Ascending aorta (tissue), 2 donors: ENCODE measurements around the gene PURA. TPM values are rescaled to one million over a fixed set of nuclear protein-coding genes. Genes with fewer than 3 reads are reported as not detected.

Experiments used
- DNase-seq, 2 donors: peaks; one replicate each; pipeline ENCODE4 v3.0.0-alpha.2; 2019; ENCODE audit warnings: low spot score in 2 of 2
- H3K27ac ChIP-seq, 2 donors: fragments of 200-600 bp; sonication (generic); one replicate each; pipeline ENCODE4 v1.5.1; 2016 to 2017; ENCODE audit warnings: mild to moderate bottlenecking in 1 of 2
- H3K27me3 ChIP-seq: fragments of 200-600 bp; sonication (generic); one replicate; pipeline ENCODE4 v1.5.1; 2017
- H3K36me3 ChIP-seq, 2 donors: fragments of 200-600 bp; sonication (generic); one replicate each; pipeline ENCODE4 v1.5.1; 2016
- H3K4me1 ChIP-seq, 2 donors: fragments of 200-600 bp; sonication (generic); one replicate each; pipeline ENCODE4 v1.5.1; 2016 to 2017; ENCODE audit warnings: mild to moderate bottlenecking in 1 of 2
- H3K4me3 ChIP-seq, 2 donors: fragments of 200-600 bp; sonication (generic); one replicate each; pipeline ENCODE4 v1.5.1; 2016 to 2017; ENCODE audit warnings: mild to moderate bottlenecking in 1 of 2
- H3K9me3 ChIP-seq, 2 donors: fragments of 200-600 bp; sonication (generic); one replicate each; pipeline ENCODE4 v1.5.1; 2016
- intact Hi-C: fragments of 100-400 bp; cut with DNase I; formaldehyde crosslinking; loops from one replicate; pipeline ENCODE4 v1.15.1; 2023
- total RNA-seq: library from RNA; depleted of rRNA; stranded (reverse); fragments of >200 nt; gene quantifications from one replicate; pipeline ENCODE4 v1.1.0, GENCODE V29; 2016
- TF ChIP-seq, protein P1 (sequence below), 3 experiments: fragments of 200-600 bp in 2 of 3; fragments of 450-650 bp in 1 of 3; sonication (generic) in 2 of 3; IDR thresholded peaks; one replicate each; pipeline ENCODE4 v1.5.1; 2016 to 2019; ENCODE audit warnings: antibody characterized with exemption in 3 of 3, mild to moderate bottlenecking in 1 of 3, moderate library complexity in 1 of 3

The PURA gene
- total RNA-seq, 1 donor from 2014 or later, result 11.5 TPM

DNA sequence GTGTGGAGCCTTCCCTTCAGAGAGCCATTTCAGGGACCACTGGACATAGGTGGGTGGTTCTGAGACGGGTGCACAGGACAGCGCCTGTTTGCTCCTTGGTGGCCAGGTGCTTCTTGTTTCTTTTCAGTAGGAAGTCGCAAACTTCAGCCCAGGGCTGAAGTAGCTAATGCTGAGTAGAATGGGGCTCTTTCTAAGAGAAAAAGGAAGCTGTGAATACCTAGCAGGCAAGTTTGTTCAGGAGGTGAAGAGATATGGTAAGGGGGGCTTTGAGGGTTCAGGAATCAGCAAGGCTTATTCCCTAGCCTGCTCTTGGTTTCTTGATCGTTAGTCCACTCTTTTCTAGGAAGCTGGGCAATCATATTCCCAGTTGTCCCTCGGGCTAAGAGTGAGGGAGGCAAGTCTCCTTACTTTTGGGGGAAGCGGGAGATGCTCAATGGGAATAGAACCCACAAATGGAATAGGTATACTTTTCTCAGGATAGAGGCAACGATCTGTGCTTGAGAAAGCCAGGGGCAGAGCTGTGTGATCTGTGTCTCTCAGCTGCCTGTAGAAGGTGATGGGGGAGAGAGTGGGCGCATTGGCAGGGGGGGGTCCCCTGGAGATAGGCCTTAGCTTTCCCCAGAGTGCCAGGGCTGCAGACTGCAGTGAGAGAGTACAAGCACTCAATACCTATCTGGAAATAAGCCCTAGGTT lies 1.9 kb upstream of the PURA start:
- no peak for DNase-seq
- intact Hi-C loops, result loop anchor here (2.0 to 5.0 kb wide), 2 partner anchors 63 to 70 kb away; partner anchors contain the start of genes CYSTM1 and NRG2
- Histone ChIP-seq H3K4me1 (peaks cover 15 to 25% of the 10 kb centered on the region in 2 donors), H3K36me3 (no peaks in the 10 kb centered on the region), H3K9me3 (no peaks in the 10 kb centered on the region), H3K27ac (peak overlapping the region; percentile 83 to 89), H3K4me3 (peak overlapping the region in 1 of 2 donors; percentile 77), H3K27me3 (no peaks in the 10 kb centered on the region)
- TF ChIP-seq, protein P1, sequence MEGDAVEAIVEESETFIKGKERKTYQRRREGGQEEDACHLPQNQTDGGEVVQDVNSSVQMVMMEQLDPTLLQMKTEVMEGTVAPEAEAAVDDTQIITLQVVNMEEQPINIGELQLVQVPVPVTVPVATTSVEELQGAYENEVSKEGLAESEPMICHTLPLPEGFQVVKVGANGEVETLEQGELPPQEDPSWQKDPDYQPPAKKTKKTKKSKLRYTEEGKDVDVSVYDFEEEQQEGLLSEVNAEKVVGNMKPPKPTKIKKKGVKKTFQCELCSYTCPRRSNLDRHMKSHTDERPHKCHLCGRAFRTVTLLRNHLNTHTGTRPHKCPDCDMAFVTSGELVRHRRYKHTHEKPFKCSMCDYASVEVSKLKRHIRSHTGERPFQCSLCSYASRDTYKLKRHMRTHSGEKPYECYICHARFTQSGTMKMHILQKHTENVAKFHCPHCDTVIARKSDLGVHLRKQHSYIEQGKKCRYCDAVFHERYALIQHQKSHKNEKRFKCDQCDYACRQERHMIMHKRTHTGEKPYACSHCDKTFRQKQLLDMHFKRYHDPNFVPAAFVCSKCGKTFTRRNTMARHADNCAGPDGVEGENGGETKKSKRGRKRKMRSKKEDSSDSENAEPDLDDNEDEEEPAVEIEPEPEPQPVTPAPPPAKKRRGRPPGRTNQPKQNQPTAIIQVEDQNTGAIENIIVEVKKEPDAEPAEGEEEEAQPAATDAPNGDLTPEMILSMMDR (IDR thresholded peaks at IDR 0.05), result no peak

- TF ChIP-seq, protein P1 (IDR thresholded peaks at IDR 0.05), result no peak
- H3K9me3 ChIP-seq, result no peaks in the 10 kb centered on the region
- intact Hi-C loops, result loop anchor here (2.0 to 5.0 kb wide), 2 partner anchors 62 to 70 kb away; partner anchors contain the start of genes CYSTM1 and NRG2
- H3K27me3 ChIP-seq, result no peaks in the 10 kb centered on the region
- H3K36me3 ChIP-seq, result no peaks in the 10 kb centered on the region
- peak overlapping the region; percentile 70 to 77 for H3K4me3 ChIP-seq
- DNase-seq, result no peak
- peaks cover 15 to 26% of the 10 kb centered on the region in 2 donors for H3K4me1 ChIP-seq
- H3K27ac ChIP-seq, result peak overlapping the region; percentile 83 to 89
These were observed 1.2 kb upstream of the PURA start for GRCh38 chr5:140112685-140113179.

DNA sequence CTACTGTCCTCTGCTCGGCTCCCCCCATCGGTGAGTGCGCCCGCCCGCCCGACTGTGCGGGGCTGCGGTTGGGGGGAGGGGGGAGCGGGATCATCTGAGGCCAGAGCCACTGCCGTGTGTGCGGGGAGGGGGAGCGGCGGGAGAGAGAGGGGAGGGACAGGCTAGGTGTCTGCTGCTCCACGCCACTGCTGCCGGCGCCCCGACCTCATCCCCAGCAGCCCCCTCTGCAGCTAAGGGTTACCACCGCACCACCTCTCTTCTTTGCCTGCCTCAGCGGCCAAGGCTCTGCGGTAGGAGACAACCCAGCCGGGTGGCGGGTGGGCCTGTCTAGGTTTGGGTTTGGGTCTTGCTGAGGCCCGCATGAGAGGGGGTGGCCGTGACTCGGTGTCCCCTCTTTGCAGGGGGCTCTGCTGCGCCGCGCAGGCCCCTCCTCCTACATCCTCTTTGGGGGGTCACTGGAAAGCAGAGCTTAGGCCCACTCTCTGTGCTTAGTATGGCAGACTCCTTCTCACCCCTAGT lies 670 bp upstream of the PURA start:
- H3K27ac ChIP-seq, result peak overlapping the region; percentile 83 to 89
- TF ChIP-seq, protein P1 (IDR thresholded peaks at IDR 0.05), result no peak
- intact Hi-C loops, result loop anchor here (2.0 to 5.0 kb wide), 2 partner anchors 62 to 71 kb away; partner anchors contain the start of genes CYSTM1 and NRG2
- peaks cover 15 to 30% of the 10 kb centered on the region in 2 donors for H3K4me1 ChIP-seq
- no peaks in the 10 kb centered on the region for H3K9me3 ChIP-seq
- H3K27me3 ChIP-seq, result no peaks in the 10 kb centered on the region
- peak overlapping the region; percentile 70 to 77 for H3K4me3 ChIP-seq
- no peaks in the 10 kb centered on the region for H3K36me3 ChIP-seq
- no peak for DNase-seq

DNA sequence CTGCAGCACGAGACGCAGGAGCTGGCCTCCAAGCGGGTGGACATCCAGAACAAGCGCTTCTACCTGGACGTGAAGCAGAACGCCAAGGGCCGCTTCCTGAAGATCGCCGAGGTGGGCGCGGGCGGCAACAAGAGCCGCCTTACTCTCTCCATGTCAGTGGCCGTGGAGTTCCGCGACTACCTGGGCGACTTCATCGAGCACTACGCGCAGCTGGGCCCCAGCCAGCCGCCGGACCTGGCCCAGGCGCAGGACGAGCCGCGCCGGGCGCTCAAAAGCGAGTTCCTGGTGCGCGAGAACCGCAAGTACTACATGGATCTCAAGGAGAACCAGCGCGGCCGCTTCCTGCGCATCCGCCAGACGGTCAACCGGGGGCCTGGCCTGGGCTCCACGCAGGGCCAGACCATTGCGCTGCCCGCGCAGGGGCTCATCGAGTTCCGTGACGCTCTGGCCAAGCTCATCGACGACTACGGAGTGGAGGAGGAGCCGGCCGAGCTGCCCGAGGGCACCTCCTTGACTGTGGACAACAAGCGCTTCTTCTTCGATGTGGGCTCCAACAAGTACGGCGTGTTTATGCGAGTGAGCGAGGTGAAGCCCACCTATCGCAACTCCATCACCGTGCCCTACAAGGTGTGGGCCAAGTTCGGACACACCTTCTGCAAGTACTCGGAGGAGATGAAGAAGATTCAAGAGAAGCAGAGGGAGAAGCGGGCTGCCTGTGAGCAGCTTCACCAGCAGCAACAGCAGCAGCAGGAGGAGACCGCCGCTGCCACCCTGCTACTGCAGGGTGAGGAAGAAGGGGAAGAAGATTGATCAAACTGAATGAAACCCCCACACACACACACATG lies 654 bp downstream of the PURA start:
- Histone ChIP-seq H3K36me3 (no peaks in the 10 kb centered on the region), H3K27ac (peak overlapping the region; percentile 83 to 89), H3K4me3 (peak overlapping the region; percentile 70 to 77), H3K9me3 (no peaks in the 10 kb centered on the region), H3K4me1 (peaks cover 12 to 26% of the 10 kb centered on the region in 2 donors), H3K27me3 (no peaks in the 10 kb centered on the region)
- TF ChIP-seq, protein P1 (IDR thresholded peaks at IDR 0.05), result no peak
- DNase-seq, result peak; percentile 19 to 73
- intact Hi-C loops, result loop anchor here (2.0 to 5.0 kb wide), 2 partner anchors 30 to 72 kb away; partner anchors contain the start of gene NRG2

DNA sequence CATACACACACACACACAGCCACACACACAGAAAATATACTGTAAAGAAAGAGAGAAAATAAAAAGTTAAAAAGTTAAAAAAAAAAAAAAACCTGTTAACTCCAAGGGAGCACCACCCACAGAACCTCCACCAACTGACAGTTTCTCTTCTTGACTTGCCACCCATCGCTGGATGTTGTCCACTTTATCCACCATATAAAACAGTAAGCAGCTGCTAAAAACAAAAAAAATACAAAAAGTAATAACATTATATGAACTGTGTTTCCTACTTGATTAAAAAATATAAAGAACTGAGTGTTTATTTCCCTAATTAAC lies 1.2 kb downstream of the PURA start:
- H3K4me3 ChIP-seq, result peak overlapping the region; percentile 70 to 77
- H3K36me3 ChIP-seq, result no peaks in the 10 kb centered on the region
- H3K9me3 ChIP-seq, result no peaks in the 10 kb centered on the region
- intact Hi-C loops, result loop anchor here (2.0 kb wide), 1 partner anchor 30 kb away; no protein-coding TSS in a partner anchor
- no peak for DNase-seq
- TF ChIP-seq, protein P1 (IDR thresholded peaks at IDR 0.05), result no peak
- H3K4me1 ChIP-seq, result peaks cover 12 to 26% of the 10 kb centered on the region in 2 donors
- no peaks in the 10 kb centered on the region for H3K27me3 ChIP-seq
- peak overlapping the region in 1 of 2 donors; percentile 89 for H3K27ac ChIP-seq
